ENCODE data around the gene ULBP2.

The ULBP2 gene

GRCh38 chr6:149898966-149899365 lies 42.8 kb upstream of the ULBP2 start:
- no peak for DNase-seq (ENCODE audit: low read depth)
- no peak for TF ChIP-seq CTCF (conservative IDR thresholded peaks at IDR 0.05; ENCODE audit: low read depth, low read length)
- no peak overlapping the region for H3K4me3 ChIP-seq (ENCODE audit: low read length)

GRCh38 chr6:149899486-149899885 lies 42.3 kb upstream of the ULBP2 start:
- DNase-seq (ENCODE audit: low read depth): no peak
- no peak overlapping the region for H3K4me3 ChIP-seq (ENCODE audit: low read length)
- TF ChIP-seq CTCF (conservative IDR thresholded peaks at IDR 0.05; ENCODE audit: low read depth, low read length): no peak

- no peak for TF ChIP-seq CTCF (conservative IDR thresholded peaks at IDR 0.05; ENCODE audit: low read depth, low read length)
- DNase-seq (ENCODE audit: low read depth): no peak
- H3K4me3 ChIP-seq (ENCODE audit: low read length): no peak overlapping the region
Measured at GRCh38 chr6:149899926-149900619, 41.7 kb upstream of the ULBP2 start.

GRCh38 chr6:149900620-149901443 lies 41.0 kb upstream of the ULBP2 start:
- no peak for TF ChIP-seq CTCF (conservative IDR thresholded peaks at IDR 0.05; ENCODE audit: low read depth, low read length)
- no peak overlapping the region for H3K4me3 ChIP-seq (ENCODE audit: low read length)
- DNase-seq (ENCODE audit: low read depth): no peak

- TF ChIP-seq CTCF (conservative IDR thresholded peaks at IDR 0.05; ENCODE audit: low read depth, low read length): no peak
- H3K4me3 ChIP-seq (ENCODE audit: low read length): no peak overlapping the region
- no peak for DNase-seq (ENCODE audit: low read depth)
Measured at GRCh38 chr6:149901444-149902140, 40.2 kb upstream of the ULBP2 start.

GRCh38 chr6:149903938-149904611 lies 37.7 kb upstream of the ULBP2 start:
- no peak for DNase-seq (ENCODE audit: low read depth)
- no peak for TF ChIP-seq CTCF (conservative IDR thresholded peaks at IDR 0.05; ENCODE audit: low read depth, low read length)
- no peak overlapping the region for H3K4me3 ChIP-seq (ENCODE audit: low read length)

Measured in retinal pigment epithelial cell (primary cell).